ENCODE results near the gene TSNAX.
"Not testable (repeated sequence)": the region's sequence is repeated elsewhere in the genome, so short reads cannot be mapped to it uniquely, and the experiment has no call there.

TSNAX gene

DNA sequence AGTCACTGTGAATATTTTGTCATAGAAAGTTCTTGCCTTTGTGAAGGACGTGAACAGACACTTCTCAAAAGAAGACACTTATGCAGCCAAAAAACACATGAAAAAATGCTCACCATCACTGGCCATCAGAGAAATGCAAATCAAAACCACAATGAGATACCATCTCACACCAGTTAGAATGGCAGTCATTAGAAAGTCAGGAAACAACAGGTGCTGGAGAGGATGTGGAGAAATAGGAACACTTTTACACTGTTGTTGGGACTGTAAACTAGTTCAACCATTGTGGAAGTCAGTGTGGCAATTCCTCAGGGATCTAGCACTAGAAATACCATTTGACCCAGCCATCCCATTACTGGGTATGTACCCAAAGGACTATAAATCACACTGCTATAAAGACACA lies 64.8 kb downstream of the TSNAX start:
- H3K4me3 ChIP-seq (ENCODE audit: low read depth, low read length); DNase-seq (ENCODE audit: low read depth): not testable (repeated sequence)

DNA sequence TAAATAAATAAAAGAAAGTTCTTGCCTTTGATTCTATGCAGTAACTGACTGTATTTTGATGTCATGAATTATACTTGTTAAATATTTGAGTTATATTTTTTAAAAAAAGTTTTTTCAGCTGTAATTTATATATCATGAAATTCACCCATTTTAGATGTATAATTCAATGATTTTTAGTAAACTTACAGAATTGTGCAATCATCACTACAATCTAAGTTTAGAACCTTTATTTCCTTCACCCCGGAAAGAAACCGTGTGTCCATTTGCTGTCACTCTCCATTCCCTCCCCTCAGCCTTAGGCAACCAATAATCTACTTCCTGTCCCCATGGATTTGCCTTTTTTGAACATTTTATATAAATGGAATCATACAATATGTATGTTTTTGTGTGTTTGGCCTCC lies 65.7 kb downstream of the TSNAX start:
- H3K4me3 ChIP-seq (ENCODE audit: low read depth, low read length): no peak overlapping the region
- no peak for DNase-seq (ENCODE audit: low read depth)

DNA sequence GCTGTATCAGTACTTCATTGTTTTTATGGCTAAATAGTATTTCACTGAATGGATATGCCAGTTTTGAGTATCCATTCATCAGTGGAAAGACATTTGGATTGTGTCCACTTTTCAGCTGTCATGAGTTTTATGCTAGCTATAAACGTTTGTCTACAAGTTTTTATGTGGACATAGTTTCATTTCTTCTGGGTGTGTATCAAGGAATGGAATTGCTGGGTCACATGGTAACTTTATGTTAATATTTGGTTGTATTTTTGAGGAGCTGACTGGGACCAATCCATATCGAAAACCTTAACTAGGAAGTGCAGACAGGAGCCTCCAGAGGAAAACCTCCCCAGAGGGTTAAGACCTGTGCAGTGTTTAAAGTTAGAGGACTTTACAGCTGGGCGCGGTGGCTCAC lies 66.3 kb downstream of the TSNAX start:
- no peak overlapping the region for H3K4me3 ChIP-seq (ENCODE audit: low read depth, low read length)
- no peak for DNase-seq (ENCODE audit: low read depth)

DNA sequence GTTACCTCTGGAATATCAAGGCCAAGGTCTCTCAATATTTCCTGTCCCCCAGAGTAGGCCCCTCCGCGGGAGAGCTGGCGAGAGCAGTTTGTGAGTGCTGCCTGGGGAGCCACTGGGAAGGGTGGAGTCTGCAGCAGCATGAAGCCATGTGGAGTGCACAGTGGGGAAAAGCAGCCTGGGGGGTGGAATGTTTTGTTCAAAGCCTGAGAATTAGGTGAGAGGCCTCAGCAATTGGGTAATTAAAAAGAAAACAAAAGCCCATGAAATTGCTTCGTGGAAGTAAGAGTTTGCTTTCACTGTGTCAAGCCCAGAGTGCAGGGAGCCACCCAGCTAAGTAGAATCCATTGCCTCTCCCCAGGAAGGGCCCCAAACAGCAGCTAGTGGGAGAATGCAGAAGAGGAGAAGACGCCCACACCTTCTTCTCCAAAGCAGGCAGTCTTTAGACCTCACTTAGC lies 67.9 kb downstream of the TSNAX start:
- no peak for DNase-seq (ENCODE audit: low read depth)
- no peak overlapping the region for H3K4me3 ChIP-seq (ENCODE audit: low read depth, low read length)

DNA sequence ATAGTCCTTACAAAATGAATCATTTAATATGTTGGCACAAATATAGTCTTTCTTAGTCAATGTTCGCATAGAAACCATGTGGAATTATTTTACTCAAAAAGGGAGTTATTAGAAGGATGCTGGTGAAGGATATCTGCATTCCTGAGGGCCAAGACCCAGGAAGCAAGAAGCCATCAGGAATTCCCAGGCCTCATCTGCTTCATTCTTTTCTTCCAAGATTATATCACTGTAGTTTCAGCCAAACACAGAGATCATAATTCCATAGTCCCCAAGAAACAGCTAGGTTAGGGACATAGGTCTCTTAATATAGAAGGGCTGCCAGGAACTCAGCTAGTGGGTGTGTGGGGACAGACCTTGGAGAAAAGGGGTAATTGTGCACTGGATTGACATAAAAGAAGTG lies 69.5 kb downstream of the TSNAX start:
- H3K4me3 ChIP-seq (ENCODE audit: low read depth, low read length): no peak overlapping the region
- no peak for DNase-seq (ENCODE audit: low read depth)

DNA sequence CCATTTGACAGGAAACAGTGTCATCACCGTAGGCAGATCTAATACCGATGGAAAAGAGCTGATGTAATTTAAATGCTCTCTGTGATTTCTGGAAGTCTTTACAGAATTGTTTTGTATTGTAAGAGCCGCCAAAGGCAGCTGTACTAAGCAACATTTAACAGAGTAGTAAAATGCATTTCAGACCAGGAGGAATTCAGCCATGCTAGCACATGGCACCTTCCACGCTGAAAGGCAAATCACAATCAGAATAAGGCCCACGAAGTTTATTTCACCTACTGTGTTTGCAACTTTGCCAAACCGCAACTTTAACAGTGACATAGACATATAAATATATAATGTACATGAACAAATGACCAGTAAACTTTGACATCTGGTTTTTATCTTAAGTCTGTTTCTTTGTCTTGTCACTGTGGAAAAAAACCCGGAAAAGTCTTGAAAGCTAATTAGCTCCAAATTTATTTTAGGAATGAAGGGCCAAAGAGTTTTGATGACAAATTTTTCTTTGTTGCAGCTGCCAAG lies 72.0 kb downstream of the TSNAX start:
- no peak for DNase-seq (ENCODE audit: low read depth)
- no peak overlapping the region for H3K4me3 ChIP-seq (ENCODE audit: low read depth, low read length)

DNA sequence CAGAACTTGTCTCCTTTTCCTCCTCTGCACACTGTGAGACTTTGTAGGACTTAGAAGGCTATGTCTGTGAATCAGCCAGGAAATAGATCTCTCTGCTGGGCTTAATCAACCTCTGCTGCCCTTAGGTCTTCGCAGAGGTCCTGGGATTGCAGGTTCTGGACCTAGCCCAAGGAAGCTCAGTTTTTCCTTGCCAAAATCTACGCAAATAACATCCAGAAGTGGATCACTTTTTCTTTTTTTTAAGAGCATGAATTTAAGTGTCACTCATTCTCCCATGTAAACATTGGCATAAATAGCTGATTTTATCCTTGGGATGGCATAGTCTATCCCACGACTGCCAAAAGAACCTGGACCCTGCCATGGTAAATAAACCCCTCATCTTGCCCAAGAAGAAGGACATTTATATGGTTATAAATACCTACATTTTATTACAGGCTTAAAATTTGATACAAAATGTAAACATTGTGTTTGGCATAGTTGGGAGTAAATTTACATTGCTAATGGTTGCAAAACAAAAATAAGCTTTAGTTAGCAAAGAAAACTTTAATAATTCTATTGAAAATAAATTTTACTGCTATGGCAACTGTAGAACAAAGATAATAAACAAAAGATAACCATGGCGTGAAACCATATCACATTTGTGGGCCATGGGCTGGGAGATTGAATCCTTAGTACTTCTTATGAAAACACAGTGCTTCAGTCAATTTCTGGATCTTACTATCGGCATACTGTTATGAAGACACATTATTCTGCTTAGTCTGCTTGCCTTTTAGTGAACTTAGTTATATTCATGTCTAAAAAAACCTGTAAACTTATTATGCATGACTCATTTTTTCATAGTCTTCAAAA lies 73.6 kb downstream of the TSNAX start:
- DNase-seq (ENCODE audit: low read depth): no peak
- no peak overlapping the region for H3K4me3 ChIP-seq (ENCODE audit: low read depth, low read length)

DNA sequence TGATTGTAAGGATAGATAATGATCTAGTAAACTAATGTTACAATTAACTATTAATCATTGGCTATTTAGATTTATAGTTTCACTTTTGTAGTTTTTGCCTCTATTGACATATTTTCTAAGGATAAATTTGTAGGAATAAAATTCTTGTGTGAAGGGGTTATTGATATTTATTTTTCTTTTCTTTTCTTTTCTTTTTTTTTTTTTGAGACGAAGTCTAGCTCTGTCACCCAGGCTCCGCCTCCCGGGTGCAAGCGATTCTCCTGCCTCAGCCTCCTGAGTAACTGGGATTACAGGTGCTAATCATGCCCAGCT lies 74.2 kb downstream of the TSNAX start:
- DNase-seq (ENCODE audit: low read depth): no peak
- no peak overlapping the region for H3K4me3 ChIP-seq (ENCODE audit: low read depth, low read length)

DNA sequence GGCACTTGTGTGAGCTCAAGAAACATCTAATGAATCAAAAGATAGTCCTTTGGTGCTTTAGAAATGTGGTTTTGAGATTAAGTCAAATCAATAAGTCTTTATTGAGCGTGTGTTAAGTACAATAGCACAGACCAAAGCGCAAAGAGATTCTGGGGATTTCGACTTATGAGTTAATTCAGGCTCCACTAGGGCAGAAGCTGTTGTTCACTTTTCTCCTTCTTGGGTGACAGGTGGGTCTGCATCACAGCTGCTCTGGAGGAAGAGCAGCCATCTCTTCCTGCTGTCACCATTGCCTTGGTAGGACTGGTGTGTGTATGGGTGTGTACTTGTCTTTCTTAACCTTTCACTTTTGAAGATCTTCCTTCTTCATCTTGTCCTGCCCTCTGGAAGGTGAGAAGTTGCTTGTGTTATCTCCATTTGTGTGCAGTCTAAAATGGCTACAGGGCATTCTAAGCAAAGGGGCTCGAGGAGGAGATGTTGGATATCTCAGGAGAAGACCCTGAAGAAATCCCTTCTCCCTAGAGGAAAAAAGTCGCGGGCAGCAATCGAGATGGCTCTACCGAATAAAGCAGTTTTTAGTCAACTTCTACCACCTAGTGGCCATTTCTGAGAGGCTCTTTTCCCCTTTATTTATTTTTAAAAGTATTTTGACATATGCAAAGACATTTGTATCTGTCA lies 75.3 kb downstream of the TSNAX start:
- H3K4me3 ChIP-seq (ENCODE audit: low read depth, low read length): peak overlapping the region; percentile 51
- DNase-seq (ENCODE audit: low read depth): no peak

DNA sequence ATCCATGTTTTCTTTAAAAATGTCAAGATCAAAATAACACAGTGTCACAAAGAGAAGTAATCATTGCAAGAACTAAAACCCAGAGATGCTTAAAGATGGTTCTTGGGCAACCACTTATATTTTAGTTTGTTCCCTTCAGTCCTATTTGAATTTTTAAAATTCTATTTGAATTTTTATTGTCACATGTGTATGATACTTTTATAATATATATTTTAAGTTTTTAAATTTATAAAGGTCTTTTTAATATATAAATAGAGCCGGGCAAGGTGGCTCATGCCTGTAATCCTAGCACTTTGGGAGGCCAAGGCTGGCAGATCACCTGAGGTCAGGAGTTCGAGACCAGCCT lies 75.8 kb downstream of the TSNAX start:
- no peak for DNase-seq (ENCODE audit: low read depth)
- no peak overlapping the region for H3K4me3 ChIP-seq (ENCODE audit: low read depth, low read length)

DNA sequence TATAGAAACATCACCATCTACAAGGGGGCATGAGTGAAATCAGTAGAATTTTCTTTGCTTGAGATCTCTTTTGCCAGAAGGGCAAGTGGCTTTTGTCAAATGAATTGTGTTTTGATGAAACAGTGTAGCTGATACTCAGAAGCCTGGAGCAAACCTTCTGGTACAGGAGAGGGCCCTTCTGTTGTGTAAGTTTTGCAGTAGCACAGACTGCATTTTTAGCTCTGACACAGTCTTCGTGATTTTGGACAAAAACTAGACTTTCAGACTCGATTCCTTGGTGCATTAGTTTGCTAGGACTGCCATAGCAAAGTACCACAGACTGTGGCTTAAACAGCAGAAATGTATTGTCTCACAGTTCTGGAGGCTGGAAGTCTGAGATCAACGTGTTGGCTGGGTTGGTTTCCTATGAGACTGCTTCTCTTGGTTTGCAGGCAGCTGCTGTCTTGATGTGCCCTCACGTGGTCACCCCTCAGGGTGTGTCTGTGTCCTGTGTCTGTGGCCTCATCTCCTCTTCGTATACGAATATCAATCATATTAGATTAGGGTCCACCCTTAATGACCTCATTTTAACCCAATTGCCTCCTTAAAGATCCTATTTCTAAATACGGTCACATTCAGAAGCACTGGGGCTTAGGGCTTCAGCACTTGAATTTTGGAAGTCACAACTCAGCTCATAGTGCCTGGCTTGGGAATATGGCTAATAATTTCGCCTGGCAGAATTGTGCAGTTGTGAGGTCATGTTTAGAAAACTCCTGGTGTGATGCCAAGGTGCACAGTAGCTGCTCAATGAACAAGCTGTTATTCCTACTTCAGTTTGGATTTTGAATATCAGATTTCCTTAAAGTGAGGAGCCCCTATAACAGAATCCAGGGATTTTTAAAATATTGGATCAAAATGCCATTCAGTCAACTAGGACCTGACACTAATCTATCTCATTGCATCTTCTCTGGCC lies 77.0 kb downstream of the TSNAX start:
- no peak overlapping the region for H3K4me3 ChIP-seq (ENCODE audit: low read depth, low read length)
- DNase-seq (ENCODE audit: low read depth): no peak

DNA sequence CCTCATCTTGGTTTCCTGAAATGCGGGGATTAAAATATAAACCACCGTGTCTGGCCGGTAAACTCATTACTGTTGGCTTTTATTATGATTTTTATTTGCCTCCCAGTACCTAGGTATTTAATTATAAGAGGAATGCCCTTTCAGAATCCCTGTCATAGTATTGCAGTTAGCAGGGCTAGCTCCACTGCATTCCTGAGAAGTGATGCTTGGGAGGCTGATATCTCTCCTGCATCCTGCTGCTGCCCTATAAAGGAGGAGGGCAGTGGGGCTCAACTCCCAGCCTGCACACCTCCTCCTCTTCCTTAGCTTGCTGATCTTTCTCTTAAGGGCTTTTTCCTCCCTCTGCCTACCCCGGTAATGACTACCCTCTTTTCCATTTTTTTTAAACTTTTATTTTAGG lies 78.2 kb downstream of the TSNAX start:
- no peak for DNase-seq (ENCODE audit: low read depth)

DNA sequence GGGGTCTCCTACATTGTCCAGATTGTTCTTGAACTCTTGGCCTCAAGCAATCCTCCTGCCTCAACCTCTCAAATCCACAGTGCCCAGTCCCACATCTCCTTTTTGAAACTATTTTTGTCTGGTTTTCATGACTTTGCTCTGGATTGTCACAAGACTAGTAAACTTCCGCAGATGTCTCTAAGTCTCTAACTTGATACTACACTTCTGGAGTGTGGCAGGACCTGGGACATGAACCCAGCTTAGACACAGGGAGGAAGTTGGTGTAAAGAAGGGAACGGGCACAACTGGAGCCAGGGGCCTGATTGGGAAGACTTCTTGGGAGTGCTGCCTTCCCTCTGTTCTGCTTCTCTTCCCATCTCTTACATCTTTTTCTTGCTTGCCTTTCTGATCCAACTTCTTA lies 81.9 kb downstream of the TSNAX start:
- no peak overlapping the region for H3K4me3 ChIP-seq (ENCODE audit: low read depth, low read length)
- no peak for DNase-seq (ENCODE audit: low read depth)

More for the DNA sequence above, 78.2 kb downstream of the TSNAX start:
- H3K4me3 ChIP-seq (ENCODE audit: low read depth, low read length): no peak overlapping the region

DNA sequence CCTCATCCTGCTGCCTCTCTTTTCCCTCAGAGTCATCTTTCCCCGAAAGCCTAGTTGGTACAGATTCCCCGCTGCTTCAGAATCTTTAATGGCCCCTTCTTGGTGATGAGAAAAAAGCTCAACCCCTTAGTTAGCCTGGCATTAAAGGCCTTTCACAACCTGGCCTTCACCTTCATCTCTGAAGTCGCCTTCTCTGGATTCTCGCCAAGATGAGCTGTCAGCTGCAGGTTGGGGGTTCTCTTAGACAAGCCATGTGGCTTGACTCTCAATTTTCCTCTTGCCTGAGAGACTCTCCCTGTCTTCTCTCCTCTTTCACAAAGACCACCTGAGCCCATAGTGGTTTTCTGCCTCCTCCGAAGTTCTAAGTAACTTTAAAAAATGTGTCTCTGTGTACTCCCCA lies 82.6 kb downstream of the TSNAX start:
- DNase-seq (ENCODE audit: low read depth): no peak

DNA sequence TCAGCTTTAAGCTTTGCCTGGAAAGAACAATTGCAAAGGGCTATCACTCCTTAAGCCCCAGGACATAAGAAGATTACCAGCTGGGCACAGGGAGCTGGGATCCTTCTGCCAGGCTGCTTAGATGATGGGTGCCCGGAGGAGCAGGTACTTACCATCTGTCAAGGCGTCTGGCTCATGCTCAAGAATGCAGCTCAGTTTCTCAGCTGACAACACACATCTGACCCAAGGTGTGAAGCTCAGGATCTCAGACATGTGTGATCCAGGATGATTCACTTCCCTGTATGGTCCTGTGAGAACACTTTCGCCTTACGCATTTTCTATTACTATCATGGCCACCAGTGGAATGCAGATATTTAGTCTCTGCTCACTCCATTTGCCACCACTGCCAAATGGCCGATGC lies 83.4 kb downstream of the TSNAX start:
- DNase-seq (ENCODE audit: low read depth): no peak
- H3K4me3 ChIP-seq (ENCODE audit: low read depth, low read length): no peak overlapping the region

More for the DNA sequence above, 82.6 kb downstream of the TSNAX start:
- H3K4me3 ChIP-seq (ENCODE audit: low read depth, low read length): no peak overlapping the region

DNA sequence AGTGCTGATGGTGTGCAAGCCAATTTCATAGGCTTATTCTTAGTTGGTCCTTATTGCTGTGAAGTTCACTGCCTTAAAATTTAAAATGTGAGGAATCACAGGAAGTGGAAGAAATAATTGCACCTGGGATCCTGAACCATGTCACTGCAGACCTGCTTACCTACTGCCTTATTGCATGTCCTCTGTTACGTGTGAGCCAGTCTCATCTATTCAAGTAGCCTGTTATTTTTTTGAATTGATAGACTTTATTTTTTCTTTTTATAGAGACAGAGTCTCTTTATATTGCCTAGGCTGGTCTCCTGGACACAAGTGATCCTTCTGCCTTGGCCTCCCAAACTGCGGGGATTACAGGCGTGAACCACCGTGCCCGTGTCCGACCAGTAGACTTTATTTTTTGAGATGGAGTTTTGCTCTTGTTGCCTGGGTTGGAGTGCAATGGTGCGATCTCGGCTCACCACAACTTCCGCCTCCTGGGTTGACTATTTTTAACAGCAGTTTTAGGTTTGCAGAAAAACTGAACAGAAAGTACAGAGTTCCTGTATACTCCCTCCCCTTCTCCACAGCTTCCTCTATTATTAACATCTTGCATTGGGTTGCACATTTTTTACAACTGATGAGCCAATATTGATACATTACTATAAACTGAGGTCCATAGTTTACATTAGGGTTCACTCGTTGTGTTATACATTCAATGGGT lies 84.1 kb downstream of the TSNAX start:
- DNase-seq (ENCODE audit: low read depth): no peak
- H3K4me3 ChIP-seq (ENCODE audit: low read depth, low read length): no peak overlapping the region

DNA sequence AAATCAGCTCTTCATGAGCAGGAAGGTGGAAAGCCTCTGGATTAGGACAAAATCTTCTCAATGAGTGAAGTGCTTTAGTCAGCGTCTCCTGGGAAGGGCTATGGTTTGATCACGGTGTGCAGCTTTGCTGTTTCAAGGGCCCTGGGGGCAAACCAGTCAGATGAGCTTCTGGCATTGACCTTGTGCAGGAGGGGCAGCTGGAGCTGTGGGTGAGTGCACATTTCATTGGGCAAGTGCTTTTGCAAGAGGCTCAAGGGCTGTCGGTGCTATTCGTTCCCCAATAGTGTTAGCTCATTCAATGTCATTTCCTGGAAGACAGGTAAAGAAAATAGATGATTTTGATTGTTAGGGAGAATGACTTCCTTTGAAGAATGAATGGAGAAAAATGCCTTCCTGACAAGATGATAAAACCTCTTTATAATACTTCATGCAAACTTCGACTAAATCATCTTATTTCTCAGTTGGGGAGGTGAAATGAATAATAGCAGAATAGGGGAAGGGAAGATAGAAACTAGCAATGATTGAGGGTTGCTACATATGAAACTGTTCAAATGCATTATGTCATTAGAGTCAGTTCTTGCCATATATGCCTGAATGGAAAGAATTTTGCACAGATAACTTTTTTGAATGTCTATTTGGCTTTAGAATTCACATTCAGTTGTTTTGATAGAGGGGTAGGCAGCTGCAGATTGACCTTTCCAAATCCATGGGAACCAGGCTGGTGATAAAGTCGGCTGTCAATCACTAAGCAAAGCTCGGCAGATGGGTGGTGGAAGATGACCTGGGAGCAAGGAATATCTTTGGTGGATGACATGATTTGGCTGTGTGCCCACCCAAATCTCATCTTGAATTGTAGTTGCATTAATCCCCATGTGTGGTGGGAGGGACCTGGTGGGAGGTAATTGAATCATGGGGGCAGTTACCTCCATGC lies 85.2 kb downstream of the TSNAX start:
- H3K4me3 ChIP-seq (ENCODE audit: low read depth, low read length): no peak overlapping the region
- no peak for DNase-seq (ENCODE audit: low read depth)

Measured in skeletal muscle cell (primary cell).